Daoy (cell line): ENCODE data around the gene PCBP3. TPM values are rescaled to one million over a fixed set of nuclear protein-coding genes. Genes with fewer than 3 reads are reported as not detected.

Experiments used
- DNase-seq: peaks from one replicate; pipeline ENCODE4 v3.0.0-alpha.2; 2015; ENCODE audit warnings: low read depth
- total RNA-seq: library from RNA; depleted of rRNA; stranded (reverse); fragments of >200 nt; shearing (Covaris generic); gene quantifications from 2 replicates; pipeline ENCODE4 v1.2.3, GENCODE V29; 2014

Gene PCBP3
- total RNA-seq, 1 experiment from 2014 or later: 2.1 TPM

GRCh38 chr21:45979141-45979631, 335.7 kb downstream of the PCBP3 start:
- DNase-seq: peak; percentile 80

DNA sequence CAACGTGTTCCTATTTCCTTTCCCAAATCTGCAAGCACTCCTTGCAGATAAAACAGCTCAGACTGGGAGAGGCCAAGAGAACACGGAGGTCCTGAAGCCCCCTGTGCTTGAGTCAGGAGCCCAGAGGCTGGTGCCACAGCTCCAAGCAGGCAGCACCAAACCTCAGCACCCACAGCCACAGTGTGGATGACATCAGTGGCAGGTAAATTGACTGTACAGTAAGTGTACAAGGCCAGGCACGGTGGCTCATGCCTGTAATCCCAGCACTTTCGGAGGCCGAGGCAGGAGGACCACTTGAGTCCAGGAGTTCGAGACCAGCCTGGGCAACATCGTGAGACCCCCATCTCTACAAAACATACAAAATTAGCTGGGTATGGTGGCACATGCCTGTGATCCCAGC, 336.1 kb downstream of the PCBP3 start:
- peak; percentile 19 for DNase-seq

DNA sequence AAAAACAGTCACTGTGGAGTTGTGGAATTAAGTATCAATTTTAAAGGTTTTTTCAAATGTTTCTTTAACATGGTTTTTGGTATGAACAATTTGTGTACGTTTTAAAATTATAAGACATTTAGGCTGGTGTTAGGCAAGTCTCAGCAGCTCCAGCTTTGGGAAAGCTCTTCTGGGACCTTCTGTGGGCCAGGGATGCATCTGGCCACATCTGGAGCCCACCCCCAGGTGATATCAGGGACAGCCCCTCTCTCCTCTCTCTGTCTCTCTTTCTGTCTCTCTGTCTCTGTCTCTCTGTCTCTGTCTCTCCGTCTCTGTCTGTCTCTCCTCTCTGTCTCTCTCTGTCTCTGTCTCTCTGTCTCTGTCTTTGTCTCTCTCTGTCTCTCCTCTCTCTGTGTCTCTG, 336.7 kb downstream of the PCBP3 start:
- no peak for DNase-seq

GRCh38 chr21:45980697-45981096, 337.2 kb downstream of the PCBP3 start:
- DNase-seq: no peak

DNA sequence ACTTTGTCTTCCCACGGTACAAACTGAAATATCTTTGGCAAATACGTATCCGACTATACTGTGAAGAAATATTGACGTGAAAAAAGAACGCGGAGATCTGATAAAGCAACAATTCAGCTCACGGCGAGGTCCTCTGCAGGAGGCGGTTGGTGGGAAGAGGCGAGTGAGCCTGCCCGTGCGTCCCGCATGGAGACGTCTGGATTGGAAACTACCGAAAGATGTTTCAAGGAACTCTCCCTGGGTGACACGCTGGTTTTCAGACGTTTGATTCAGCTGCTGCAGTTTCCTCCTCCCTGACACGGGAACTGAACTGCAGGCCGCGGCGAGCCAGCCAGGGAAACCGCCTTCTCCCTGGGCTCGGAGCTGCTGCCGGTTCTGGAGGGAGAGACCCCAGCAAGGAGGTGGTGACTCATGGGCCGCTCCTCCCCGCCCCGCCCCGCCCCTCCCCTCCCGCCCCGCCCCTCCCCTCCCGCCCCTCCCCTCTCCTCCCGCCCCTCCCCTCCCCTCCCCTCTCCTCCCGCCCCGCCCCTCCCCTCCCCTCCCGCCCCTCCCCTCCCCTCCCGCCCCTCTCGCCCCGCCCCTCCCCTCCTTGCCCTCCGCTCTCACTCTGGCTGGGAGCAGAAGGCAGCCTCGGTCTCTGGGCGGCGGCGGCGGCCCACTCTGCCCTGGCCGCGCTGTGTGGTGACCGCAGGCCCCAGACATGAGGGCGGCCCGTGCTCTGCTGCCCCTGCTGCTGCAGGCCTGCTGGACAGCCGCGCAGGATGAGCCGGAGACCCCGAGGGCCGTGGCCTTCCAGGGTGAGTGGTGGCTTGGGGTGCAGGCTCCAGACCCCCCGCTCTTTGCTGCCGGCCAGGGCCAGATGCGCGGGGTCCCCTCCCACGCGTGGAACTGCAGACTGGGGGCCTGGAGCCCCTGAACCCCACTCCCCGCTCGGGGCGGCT, 337.9 kb downstream of the PCBP3 start, which contains the start of gene COL6A1:
Gene COL6A1 (plus strand): TSS at position 620 of the 941 bp plus-strand sequence. CDS start 81 bp downstream, at position 701.
- peak; percentile 96 for DNase-seq

- DNase-seq: peak; percentile 45
These were observed 338.7 kb downstream of the PCBP3 start for GRCh38 chr21:45982092-45982757.

GRCh38 chr21:45982758-45983648, 339.5 kb downstream of the PCBP3 start:
- no peak for DNase-seq

DNA sequence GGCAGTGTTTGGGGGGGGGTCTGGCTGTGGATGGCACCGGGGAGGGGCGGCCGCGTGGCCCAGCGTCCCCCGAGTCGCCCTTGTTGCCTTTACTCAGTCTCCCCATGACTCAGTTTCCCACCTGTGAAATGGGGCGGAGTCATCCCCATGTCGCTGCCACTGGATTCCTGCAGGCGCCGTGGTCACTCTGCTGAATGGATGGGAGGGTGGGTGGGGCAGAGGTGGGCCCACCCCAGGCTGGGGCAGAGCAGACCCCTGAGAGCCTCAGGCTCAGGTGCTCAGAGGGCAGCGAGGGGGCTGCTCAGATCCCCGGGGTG, 340.1 kb downstream of the PCBP3 start:
- DNase-seq: no peak

GRCh38 chr21:45983981-45984551, 340.5 kb downstream of the PCBP3 start:
- DNase-seq: no peak

DNA sequence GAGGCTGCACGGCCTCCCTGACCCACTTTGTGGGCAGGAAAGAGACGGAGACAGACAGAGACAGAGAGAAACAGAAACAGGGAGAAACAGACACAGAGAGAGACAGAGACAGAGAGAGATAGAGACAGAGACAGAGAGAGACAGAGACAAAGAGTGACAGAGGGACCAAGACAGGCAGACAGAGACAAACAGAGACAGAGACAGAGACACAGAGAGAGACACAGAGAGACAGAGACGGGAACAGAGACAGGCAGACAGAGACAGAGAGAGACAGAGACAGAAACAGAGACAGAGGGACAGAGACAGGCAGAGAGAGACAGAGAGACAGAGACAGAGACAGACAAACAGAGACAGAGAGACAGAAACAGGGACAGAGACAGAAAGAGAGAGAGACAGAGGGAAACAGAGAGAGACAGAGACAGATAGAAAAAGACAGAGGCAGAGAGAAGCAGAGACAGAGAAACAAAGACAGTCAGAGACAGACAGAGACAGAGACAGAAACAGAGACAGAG, 341.1 kb downstream of the PCBP3 start:
- no peak for DNase-seq

GRCh38 chr21:45985471-45986315, 342.2 kb downstream of the PCBP3 start:
- no peak for DNase-seq

DNA sequence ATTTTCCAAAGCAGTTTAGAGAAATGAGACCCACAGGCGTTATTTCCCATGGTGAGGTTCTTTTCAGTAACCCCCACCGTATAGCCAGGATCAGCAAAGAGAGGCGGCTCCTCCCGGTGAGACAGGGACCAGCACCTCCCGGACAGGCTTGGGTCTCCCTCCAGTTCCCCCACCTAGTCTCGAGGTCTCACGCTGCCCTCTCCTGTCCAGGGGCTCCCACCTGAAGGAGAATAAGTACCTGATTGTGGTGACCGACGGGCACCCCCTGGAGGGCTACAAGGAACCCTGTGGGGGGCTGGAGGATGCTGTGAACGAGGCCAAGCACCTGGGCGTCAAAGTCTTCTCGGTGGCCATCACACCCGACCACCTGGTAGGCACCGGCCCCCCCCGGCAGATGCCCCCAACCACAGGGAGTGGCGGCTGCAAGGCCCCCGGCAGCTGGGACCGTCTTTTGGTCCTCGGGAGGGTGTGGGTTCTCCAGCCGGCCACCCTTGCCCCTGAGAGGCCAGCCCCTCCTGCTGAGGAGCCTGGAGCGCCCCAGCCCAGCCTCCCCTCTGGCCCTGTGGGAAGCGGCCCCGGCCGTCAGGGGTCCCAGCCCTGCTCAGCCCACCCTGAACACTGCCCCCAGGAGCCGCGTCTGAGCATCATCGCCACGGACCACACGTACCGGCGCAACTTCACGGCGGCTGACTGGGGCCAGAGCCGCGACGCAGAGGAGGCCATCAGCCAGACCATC, 343.0 kb downstream of the PCBP3 start:
- DNase-seq: no peak

GRCh38 chr21:45987121-45987711, 343.7 kb downstream of the PCBP3 start:
- no peak for DNase-seq

DNA sequence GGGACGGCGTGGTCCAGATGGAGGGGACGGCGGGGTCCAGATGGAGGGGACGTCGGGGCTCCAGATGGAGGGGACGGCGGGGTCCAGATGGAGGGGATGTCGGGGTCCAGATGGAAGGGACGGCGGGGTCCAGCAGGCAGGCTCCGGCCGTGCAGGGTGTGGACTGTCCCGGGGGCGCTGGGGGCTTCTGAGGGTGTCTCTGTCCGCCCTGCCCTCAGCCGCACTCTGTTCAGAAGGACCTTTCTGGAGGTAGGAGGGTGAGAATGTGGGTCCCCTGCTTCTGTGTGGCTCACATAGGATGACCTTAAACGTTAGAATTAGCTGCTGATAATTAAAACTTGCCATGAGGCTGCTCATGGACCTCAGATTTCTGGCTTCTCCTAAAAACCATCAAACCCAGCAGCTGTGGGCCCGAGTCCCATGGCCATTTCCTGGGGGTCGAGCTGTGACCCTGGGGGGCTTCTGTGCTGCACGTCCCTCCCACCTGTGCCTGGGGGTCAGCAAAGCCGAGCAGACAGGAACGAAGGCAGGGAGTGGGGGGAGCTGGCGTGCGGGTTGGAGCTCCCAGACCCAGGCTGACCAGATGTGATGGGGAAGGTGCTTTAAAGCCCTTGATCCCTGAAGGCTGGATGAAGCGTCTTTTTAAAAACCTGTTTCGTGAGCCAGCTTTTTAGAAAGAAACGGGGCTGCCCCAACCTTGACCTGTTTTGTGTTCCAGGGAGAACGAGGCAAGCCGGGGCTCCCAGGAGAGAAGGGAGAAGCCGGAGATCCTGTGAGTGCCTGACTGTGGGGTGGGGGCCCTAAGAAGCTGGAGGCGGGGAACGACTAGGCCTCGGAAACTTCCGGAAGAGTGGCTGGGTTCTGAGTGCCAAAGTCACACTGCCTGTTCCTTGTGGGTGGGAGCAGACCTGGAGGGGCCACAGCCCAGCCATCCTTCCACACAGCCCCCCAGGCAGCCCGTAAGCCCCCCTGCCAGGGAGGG, 345.1 kb downstream of the PCBP3 start:
- no peak for DNase-seq

GRCh38 chr21:45989355-45990048, 346.0 kb downstream of the PCBP3 start:
- DNase-seq: no peak

- peak; percentile 6 for DNase-seq
These were observed 346.7 kb downstream of the PCBP3 start for GRCh38 chr21:45990049-45990711.
